Spleen (tissue), 11 donors: ENCODE measurements around the gene LTBP2. TPM values are rescaled to one million over a fixed set of nuclear protein-coding genes. Genes with fewer than 3 reads are reported as not detected.

ENCODE experiments used
- DNase-seq: peaks from one replicate; pipeline ENCODE4 v3.0.0-alpha.2; 2020
- H3K27ac ChIP-seq, 8 donors: fragments of 200-600 bp; sonication (generic) in 7 of 8; 1 replicate in 4 of 8; 2 replicates in 4 of 8; pipeline versions ENCODE4 v1.5.0 to v1.8.0; 2016 to 2021; ENCODE audit warnings: inconsistent platforms in 4 of 8, mild to moderate bottlenecking in 4 of 8, moderate library complexity in 1 of 8
- H3K27me3 ChIP-seq, 7 donors: fragments of 200-600 bp; sonication (generic) in 6 of 7; replicated peaks in 1 of 7; 1 replicate in 4 of 7; 2 replicates in 3 of 7; pipeline versions ENCODE4 v1.5.0 to v1.8.0; 2016 to 2021; ENCODE audit warnings: inconsistent platforms in 3 of 7, mild to moderate bottlenecking in 1 of 7
- H3K36me3 ChIP-seq, 6 donors: fragments of 200-600 bp; sonication (generic) in 5 of 6; 1 replicate in 4 of 6; 2 replicates in 2 of 6; pipeline versions ENCODE4 v1.5.0 to v1.8.0; 2016 to 2021; ENCODE audit warnings: inconsistent platforms in 2 of 6
- H3K4me1 ChIP-seq, 6 donors: fragments of 200-600 bp; sonication (generic) in 5 of 6; 1 replicate in 3 of 6; 2 replicates in 3 of 6; pipeline versions ENCODE4 v1.5.0 to v1.8.0; 2016 to 2021; ENCODE audit warnings: inconsistent platforms in 3 of 6
- H3K4me3 ChIP-seq, 8 donors: fragments of 200-600 bp; sonication (generic) in 7 of 8; 1 replicate in 4 of 8; 2 replicates in 4 of 8; pipeline versions ENCODE4 v1.5.0 to v1.8.0; 2016 to 2021; ENCODE audit warnings: inconsistent platforms in 4 of 8, mild to moderate bottlenecking in 4 of 8, moderate library complexity in 2 of 8
- H3K9me3 ChIP-seq, 8 donors: fragments of 200-600 bp; sonication (generic) in 7 of 8; 1 replicate in 4 of 8; 2 replicates in 4 of 8; pipeline versions ENCODE4 v1.5.0 to v1.8.0; 2016 to 2021; ENCODE audit warnings: inconsistent platforms in 4 of 8
- CTCF ChIP-seq, 11 experiments: fragments of 200-600 bp in 7 of 11; fragments of 450-650 bp in 4 of 11; sonication (generic) in 4 of 11; IDR thresholded peaks in 8 of 11; conservative IDR thresholded peaks in 3 of 11; 1 replicate in 7 of 11; 2 replicates in 4 of 11; pipeline versions ENCODE4 v1.4.0 to v1.8.0; 2016 to 2021; ENCODE audit warnings: antibody characterized with exemption in 11 of 11, inconsistent platforms in 4 of 11, mild to moderate bottlenecking in 1 of 11
- POLR2A ChIP-seq, 3 donors: fragments of 450-650 bp; IDR thresholded peaks; one replicate each; pipeline ENCODE4 v1.5.1; 2017; ENCODE audit warnings: antibody characterized with exemption in 3 of 3, mild to moderate bottlenecking in 1 of 3
- POLR2AphosphoS5 ChIP-seq, 3 donors: sonication (generic); formaldehyde crosslinking; IDR thresholded peaks; one replicate each; pipeline ENCODE4 v1.5.1; 2017; ENCODE audit warnings: antibody characterized with exemption in 3 of 3
- WGBS, 5 donors: extraction: QIAGEN DNeasy Blood & Tissue Kit in 3 of 5; methylation state at CpG; one replicate each; pipeline versions ENCODE4 v1.1.5 to v1.1.7; 2013 to 2018; 5-methylcytosine and 5-hydroxymethylcytosine counted together
- intact Hi-C: fragments of 100-400 bp; cut with DNase I; formaldehyde crosslinking; loops from one replicate; pipeline ENCODE4 v1.15.0; 2023; ENCODE audit warnings: low total_unique reads
- polyA plus RNA-seq, 3 donors: library from polyadenylated mRNA; stranded (reverse); fragments of 200-250 nt; gene quantifications; one replicate each; pipeline ENCODE4 v1.2.1, GENCODE V29; 2013
- total RNA-seq, 7 donors: library from RNA; depleted of rRNA in 3 of 7; stranded (reverse); fragments of >200 nt in 3 of 7; fragmentation: NEBNext Ultra II Directional in 4 of 7; extraction: Animal tissue kit (Norgen Biotek cat#: 25700) in 4 of 7; gene quantifications; one replicate each; pipeline versions ENCODE4 v1.1.0 to v1.2.1, GENCODE V29; 2016 to 2021
- donor health status: healthy with polysubstance abuse.
- donor health status: DM: no; HTN: no; CAD: no; lungs with moderate emphysema.
- donor health status: DM: no; HTN: no; CAD: no.
- donor health status: Bipolar disorder and iron deficiency.
- donor health status: healthy.
- donor health status: DM: no; HTN: no; CAD: no.
- donor health status: DM: yes; HTN: yes; CAD: no.

Gene LTBP2
- total and polyA plus RNA-seq, 10 donors = 3.4 to 10.7 (median 5.6) TPM

- peaks cover 0 to 24% (median 2%) of the 10 kb centered on the region in 6 donors for H3K36me3 ChIP-seq
- TF ChIP-seq CTCF (IDR thresholded peaks at IDR 0.05 in 8 of 11, conservative IDR thresholded peaks at IDR 0.05 in 3 of 11) = peak in 2 of 11 experiments; percentile 13 to 19
- no peak for TF ChIP-seq POLR2A (IDR thresholded peaks at IDR 0.05)
- TF ChIP-seq POLR2AphosphoS5 (IDR thresholded peaks at IDR 0.05) = peak; percentile 71 to 79 (median 78)
- H3K4me1 ChIP-seq = peaks cover 36 to 63% (median 51%) of the 10 kb centered on the region in 6 donors
- intact Hi-C loops = loop anchor here (5.0 kb wide), 1 partner anchor 131 kb away; no protein-coding TSS in a partner anchor
- H3K9me3 ChIP-seq = no peaks in the 10 kb centered on the region
- H3K27ac ChIP-seq = peak within 1 kb of the TSS; percentile 85 to 96 (median 96)
- peak; percentile 100 for DNase-seq
- H3K4me3 ChIP-seq = peak within 1 kb of the TSS; percentile 74 to 94 (median 90)
- H3K27me3 ChIP-seq = no peaks in the 10 kb centered on the region
- 0 to 1% (median 0%) methylated on average over 26 to 73 of the region's 73 CpGs for WGBS, 5 donors
Measured at GRCh38 chr14:74493343-74494261, 118.4 kb downstream of the LTBP2 start, which contains the start of gene ISCA2. Gene ISCA2, plus strand, starts transcription at chr14:74493765. Its CDS starts 10 bp downstream, at chr14:74493775.

GRCh38 chr14:74492776-74493342 is 119.2 kb downstream of the LTBP2 start, which contains the start of gene NPC2:
Gene NPC2, minus strand, starts transcription at chr14:74493305. Its CDS starts 31 bp downstream, at chr14:74493274.
- intact Hi-C loops = loop anchor here (5.0 kb wide), 1 partner anchor 131 kb away; no protein-coding TSS in a partner anchor

GRCh38 chr14:74491956-74492775 is 119.9 kb downstream of the LTBP2 start:
- peaks cover 40 to 77% (median 58%) of the 10 kb centered on the region in 6 donors for H3K4me1 ChIP-seq
- peak overlapping the region; percentile 74 to 96 (median 96) for H3K27ac ChIP-seq
- peaks cover 0 to 27% (median 2%) of the 10 kb centered on the region in 6 donors for H3K36me3 ChIP-seq
- TF ChIP-seq POLR2A (IDR thresholded peaks at IDR 0.05) = no peak
- TF ChIP-seq CTCF (IDR thresholded peaks at IDR 0.05 in 8 of 11, conservative IDR thresholded peaks at IDR 0.05 in 3 of 11) = peak in 6 of 11 experiments; percentile 18 to 33 (median 24)
- H3K9me3 ChIP-seq = no peaks in the 10 kb centered on the region
- H3K4me3 ChIP-seq = peak overlapping the region; percentile 73 to 94 (median 84)
- intact Hi-C loops = loop anchor here (5.0 kb wide), 1 partner anchor 130 kb away; no protein-coding TSS in a partner anchor
- H3K27me3 ChIP-seq = no peaks in the 10 kb centered on the region
- WGBS, 5 donors = 1 to 3% (median 3%) methylated on average over 20 of the region's 20 CpGs
- DNase-seq = no peak

More at GRCh38 chr14:74492776-74493342, 119.2 kb downstream of the LTBP2 start, which contains the start of gene NPC2:
- H3K27ac ChIP-seq = peak within 1 kb of the TSS; percentile 85 to 96 (median 96)
- WGBS, 5 donors = 0 to 1% (median 1%) methylated on average over 16 to 35 of the region's 35 CpGs
- peak within 1 kb of the TSS; percentile 74 to 94 (median 90) for H3K4me3 ChIP-seq
- no peak for DNase-seq
- no peaks in the 10 kb centered on the region for H3K9me3 ChIP-seq
- peak; percentile 77 to 89 (median 87) for TF ChIP-seq POLR2AphosphoS5 (IDR thresholded peaks at IDR 0.05)
- TF ChIP-seq POLR2A (IDR thresholded peaks at IDR 0.05) = no peak
- H3K36me3 ChIP-seq = peaks cover 0 to 24% (median 2%) of the 10 kb centered on the region in 6 donors
- H3K4me1 ChIP-seq = peaks cover 40 to 71% (median 55%) of the 10 kb centered on the region in 6 donors
- no peaks in the 10 kb centered on the region for H3K27me3 ChIP-seq

- Histone ChIP-seq H3K4me3 (no peak overlapping the region), H3K36me3 (peaks cover 0 to 25% (median 3%) of the 10 kb centered on the region in 6 donors), H3K27me3 (no peaks in the 10 kb centered on the region), H3K27ac (no peak overlapping the region), H3K4me1 (peaks cover 36 to 77% (median 61%) of the 10 kb centered on the region in 6 donors), H3K9me3 (no peaks in the 10 kb centered on the region)
- intact Hi-C loops = loop anchor here (5.0 kb wide), 1 partner anchor 128 kb away; no protein-coding TSS in a partner anchor
- TF ChIP-seq POLR2AphosphoS5 (IDR thresholded peaks at IDR 0.05) (no peak), CTCF (IDR thresholded peaks at IDR 0.05 in 8 of 11, conservative IDR thresholded peaks at IDR 0.05 in 3 of 11) (no peak), POLR2A (IDR thresholded peaks at IDR 0.05) (no peak)
- DNase-seq = no peak
- WGBS, 5 donors = 62 to 83% (median 78%) methylated on average over 1 of the region's 1 CpG
Measured at GRCh38 chr14:74490486-74490885, 121.6 kb downstream of the LTBP2 start.
